ENCODE measurements around the gene CHRNA4.

DNA sequence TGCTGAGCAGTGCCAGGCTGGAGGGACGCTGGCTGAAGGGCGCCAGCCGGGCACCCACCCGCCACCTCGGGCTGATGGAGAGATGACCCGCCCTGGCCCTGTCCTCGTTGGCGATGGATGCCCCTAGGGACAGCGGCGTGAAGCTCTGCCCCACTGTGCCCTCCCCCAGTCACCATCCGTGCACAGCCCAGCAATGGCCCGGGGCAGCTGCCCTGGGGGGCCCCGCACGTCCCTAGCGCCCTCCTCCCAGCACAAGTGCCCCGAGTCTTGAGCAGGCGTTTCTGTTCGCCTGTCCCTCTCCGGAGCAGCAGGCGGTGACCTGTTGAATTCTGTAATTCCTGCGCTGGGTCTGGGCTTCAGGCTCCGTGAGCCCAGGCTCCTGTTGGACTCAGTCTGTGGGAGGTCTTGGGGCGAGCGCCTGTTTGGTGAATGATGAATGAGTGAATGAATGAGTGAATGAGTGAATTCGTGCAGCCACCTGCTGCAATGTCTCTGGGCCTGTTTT, 36.8 kb upstream of the CHRNA4 start:
- TF ChIP-seq, protein P1, sequence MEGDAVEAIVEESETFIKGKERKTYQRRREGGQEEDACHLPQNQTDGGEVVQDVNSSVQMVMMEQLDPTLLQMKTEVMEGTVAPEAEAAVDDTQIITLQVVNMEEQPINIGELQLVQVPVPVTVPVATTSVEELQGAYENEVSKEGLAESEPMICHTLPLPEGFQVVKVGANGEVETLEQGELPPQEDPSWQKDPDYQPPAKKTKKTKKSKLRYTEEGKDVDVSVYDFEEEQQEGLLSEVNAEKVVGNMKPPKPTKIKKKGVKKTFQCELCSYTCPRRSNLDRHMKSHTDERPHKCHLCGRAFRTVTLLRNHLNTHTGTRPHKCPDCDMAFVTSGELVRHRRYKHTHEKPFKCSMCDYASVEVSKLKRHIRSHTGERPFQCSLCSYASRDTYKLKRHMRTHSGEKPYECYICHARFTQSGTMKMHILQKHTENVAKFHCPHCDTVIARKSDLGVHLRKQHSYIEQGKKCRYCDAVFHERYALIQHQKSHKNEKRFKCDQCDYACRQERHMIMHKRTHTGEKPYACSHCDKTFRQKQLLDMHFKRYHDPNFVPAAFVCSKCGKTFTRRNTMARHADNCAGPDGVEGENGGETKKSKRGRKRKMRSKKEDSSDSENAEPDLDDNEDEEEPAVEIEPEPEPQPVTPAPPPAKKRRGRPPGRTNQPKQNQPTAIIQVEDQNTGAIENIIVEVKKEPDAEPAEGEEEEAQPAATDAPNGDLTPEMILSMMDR (IDR thresholded peaks at IDR 0.05; ENCODE audit: low read depth, low read length): no peak
- TF ChIP-seq EZH2phosphoT487 (IDR thresholded peaks at IDR 0.05; ENCODE audit: low read depth): no peak

Measured in OCI-LY3 (cell line).